Astrocyte (in vitro differentiated cells and primary cell): ENCODE data around the gene THYN1. TPM values are rescaled to one million over a fixed set of nuclear protein-coding genes. Genes with fewer than 3 reads are reported as not detected.

Experiments used
- DNase-seq: peaks from one replicate; pipeline ENCODE4 v3.0.0-alpha.2; 2010; ENCODE audit warnings: low read depth
- FAIRE-seq: peaks from 2 replicates; lab custom pipeline; 2011; peaks lifted over from hg19 to GRCh38; lab: Jason Lieb, UNC
- H2AFZ ChIP-seq: 2 replicates; pipeline ENCODE4 v1.6.0; 2012; ENCODE audit warnings: low read depth, low read length, inconsistent platforms
- H3K27ac ChIP-seq: 2 replicates; pipeline ENCODE4 v1.5.1; 2011; ENCODE audit warnings: low read depth, low read length, inconsistent platforms
- H3K27me3 ChIP-seq: 2 replicates; pipeline ENCODE4 v1.6.0; 2011; ENCODE audit warnings: low read length, inconsistent platforms; ENCODE audit not compliant: insufficient read depth
- H3K36me3 ChIP-seq: 2 replicates; pipeline ENCODE4 v1.5.1; 2011; ENCODE audit warnings: low read length, inconsistent platforms; ENCODE audit not compliant: insufficient read depth
- H3K4me1 ChIP-seq: 2 replicates; pipeline ENCODE4 v1.5.1; 2011; ENCODE audit warnings: low read length, inconsistent platforms; ENCODE audit not compliant: insufficient read depth
- H3K4me2 ChIP-seq: 2 replicates; pipeline ENCODE4 v1.6.0; 2012; ENCODE audit warnings: low read length, inconsistent platforms
- H3K4me3 ChIP-seq: 2 replicates; pipeline ENCODE4 v1.5.1; 2011; ENCODE audit warnings: low read depth, mild to moderate bottlenecking, low read length, inconsistent platforms; ENCODE audit not compliant: insufficient read depth
- H3K79me2 ChIP-seq: 2 replicates; pipeline ENCODE4 v1.6.0; 2012; ENCODE audit warnings: mild to moderate bottlenecking, low read length, inconsistent platforms; ENCODE audit not compliant: insufficient read depth
- H3K9ac ChIP-seq: 2 replicates; pipeline ENCODE4 v1.6.0; 2012; ENCODE audit warnings: mild to moderate bottlenecking, low read length, inconsistent platforms
- H3K9me3 ChIP-seq: 2 replicates; pipeline ENCODE4 v1.5.1; 2012; ENCODE audit warnings: low read depth, mild to moderate bottlenecking, low read length, inconsistent platforms; ENCODE audit not compliant: insufficient read depth
- H4K20me1 ChIP-seq: 2 replicates; pipeline ENCODE4 v1.6.0; 2012; ENCODE audit warnings: low read length, inconsistent platforms; ENCODE audit not compliant: insufficient read depth
- H3K27ac Mint-ChIP-seq: one replicate; pipeline ENCODE4 v1.8.0; 2021; ENCODE audit warnings: mild to moderate bottlenecking, mixed read lengths; ENCODE audit not compliant: unreplicated experiment
- H3K27me3 Mint-ChIP-seq: one replicate; pipeline ENCODE4 v1.8.0; 2021; ENCODE audit warnings: low read depth, mixed read lengths; ENCODE audit not compliant: unreplicated experiment
- H3K36me3 Mint-ChIP-seq: one replicate; pipeline ENCODE4 v1.8.0; 2021; ENCODE audit warnings: low read depth, mixed read lengths; ENCODE audit not compliant: unreplicated experiment
- H3K4me1 Mint-ChIP-seq: one replicate; pipeline ENCODE4 v1.8.0; 2021; ENCODE audit warnings: low read depth, mixed read lengths; ENCODE audit not compliant: unreplicated experiment
- H3K4me3 Mint-ChIP-seq: one replicate; pipeline ENCODE4 v1.8.0; 2021; ENCODE audit warnings: mild to moderate bottlenecking, moderate library complexity, mixed read lengths; ENCODE audit not compliant: unreplicated experiment
- H3K9me3 Mint-ChIP-seq: one replicate; pipeline ENCODE4 v1.8.0; 2021; ENCODE audit warnings: mild to moderate bottlenecking, mixed read lengths; ENCODE audit not compliant: unreplicated experiment
- EZH2 ChIP-seq: IDR thresholded peaks from 2 replicates; pipeline ENCODE4 v1.6.1; 2012; ENCODE audit warnings: mild to moderate bottlenecking, low read length, inconsistent platforms; ENCODE audit not compliant: insufficient read depth
- total RNA-seq: library from RNA; stranded (reverse); gene quantifications from 2 replicates; pipeline ENCODE4 v1.2.1, GENCODE V29; 2021
- TF ChIP-seq, protein P1 (sequence below): IDR thresholded peaks from 2 replicates; pipeline ENCODE4 v1.5.1; 2011; ENCODE audit warnings: low read depth, mild to moderate bottlenecking, inconsistent platforms, low read length, moderate library complexity; ENCODE audit not compliant: insufficient read depth

The THYN1 gene
- total RNA-seq, 1 donor from 2014 or later: 30.5 TPM

- H3K9me3 Mint-ChIP-seq: no peaks in the 10 kb centered on the region
- H3K9me3 ChIP-seq: no peaks in the 10 kb centered on the region
- no peak overlapping the region for H3K4me2 ChIP-seq
- H4K20me1 ChIP-seq: peaks cover 82% of the 10 kb centered on the region
- no peaks in the 10 kb centered on the region for H3K27me3 ChIP-seq
- H3K9ac ChIP-seq: no peak overlapping the region
- H3K79me2 ChIP-seq: peaks cover 84% of the 10 kb centered on the region
- H3K4me1 ChIP-seq: peaks cover 19% of the 10 kb centered on the region
- peaks cover 5% of the 10 kb centered on the region for H3K36me3 ChIP-seq
- H3K36me3 Mint-ChIP-seq: peaks cover 4% of the 10 kb centered on the region
- FAIRE-seq (no peak), DNase-seq (peak; percentile 45)
- H2AFZ ChIP-seq: no peak overlapping the region
- no peak overlapping the region for H3K27ac Mint-ChIP-seq
- no peaks in the 10 kb centered on the region for H3K27me3 Mint-ChIP-seq
- peaks cover 28% of the 10 kb centered on the region for H3K4me1 Mint-ChIP-seq
- H3K4me3 ChIP-seq: no peak overlapping the region
- no peak overlapping the region for H3K4me3 Mint-ChIP-seq
- no peak overlapping the region for H3K27ac ChIP-seq
- TF ChIP-seq, protein P1, sequence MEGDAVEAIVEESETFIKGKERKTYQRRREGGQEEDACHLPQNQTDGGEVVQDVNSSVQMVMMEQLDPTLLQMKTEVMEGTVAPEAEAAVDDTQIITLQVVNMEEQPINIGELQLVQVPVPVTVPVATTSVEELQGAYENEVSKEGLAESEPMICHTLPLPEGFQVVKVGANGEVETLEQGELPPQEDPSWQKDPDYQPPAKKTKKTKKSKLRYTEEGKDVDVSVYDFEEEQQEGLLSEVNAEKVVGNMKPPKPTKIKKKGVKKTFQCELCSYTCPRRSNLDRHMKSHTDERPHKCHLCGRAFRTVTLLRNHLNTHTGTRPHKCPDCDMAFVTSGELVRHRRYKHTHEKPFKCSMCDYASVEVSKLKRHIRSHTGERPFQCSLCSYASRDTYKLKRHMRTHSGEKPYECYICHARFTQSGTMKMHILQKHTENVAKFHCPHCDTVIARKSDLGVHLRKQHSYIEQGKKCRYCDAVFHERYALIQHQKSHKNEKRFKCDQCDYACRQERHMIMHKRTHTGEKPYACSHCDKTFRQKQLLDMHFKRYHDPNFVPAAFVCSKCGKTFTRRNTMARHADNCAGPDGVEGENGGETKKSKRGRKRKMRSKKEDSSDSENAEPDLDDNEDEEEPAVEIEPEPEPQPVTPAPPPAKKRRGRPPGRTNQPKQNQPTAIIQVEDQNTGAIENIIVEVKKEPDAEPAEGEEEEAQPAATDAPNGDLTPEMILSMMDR: no peak
- no peak for TF ChIP-seq EZH2
These were observed 24.5 kb downstream of the THYN1 start for GRCh38 chr11:134228625-134229024.

- Histone ChIP-seq H3K27me3 (no peaks in the 10 kb centered on the region), H3K4me2 (peak overlapping the region; percentile 100), H3K9ac (no peak overlapping the region), H3K36me3 (peaks cover 5% of the 10 kb centered on the region), H2AFZ (no peak overlapping the region), H3K4me1 (peaks cover 29% of the 10 kb centered on the region), H3K9me3 (no peaks in the 10 kb centered on the region), H3K4me3 (no peak overlapping the region), H3K79me2 (peaks cover 87% of the 10 kb centered on the region), H4K20me1 (peaks cover 70% of the 10 kb centered on the region), H3K27ac (no peak overlapping the region)
- TF ChIP-seq EZH2: no peak
- TF ChIP-seq, protein P1: no peak
- H3K27ac Mint-ChIP-seq: no peak overlapping the region
- H3K4me1 Mint-ChIP-seq: peaks cover 34% of the 10 kb centered on the region
- DNase-seq: no peak
- peak overlapping the region; percentile 17 for H3K4me3 Mint-ChIP-seq
- no peaks in the 10 kb centered on the region for H3K9me3 Mint-ChIP-seq
- H3K27me3 Mint-ChIP-seq: no peaks in the 10 kb centered on the region
- no peak for FAIRE-seq
- peaks cover 4% of the 10 kb centered on the region for H3K36me3 Mint-ChIP-seq
These were observed 26.3 kb downstream of the THYN1 start for GRCh38 chr11:134226806-134227325.

DNA sequence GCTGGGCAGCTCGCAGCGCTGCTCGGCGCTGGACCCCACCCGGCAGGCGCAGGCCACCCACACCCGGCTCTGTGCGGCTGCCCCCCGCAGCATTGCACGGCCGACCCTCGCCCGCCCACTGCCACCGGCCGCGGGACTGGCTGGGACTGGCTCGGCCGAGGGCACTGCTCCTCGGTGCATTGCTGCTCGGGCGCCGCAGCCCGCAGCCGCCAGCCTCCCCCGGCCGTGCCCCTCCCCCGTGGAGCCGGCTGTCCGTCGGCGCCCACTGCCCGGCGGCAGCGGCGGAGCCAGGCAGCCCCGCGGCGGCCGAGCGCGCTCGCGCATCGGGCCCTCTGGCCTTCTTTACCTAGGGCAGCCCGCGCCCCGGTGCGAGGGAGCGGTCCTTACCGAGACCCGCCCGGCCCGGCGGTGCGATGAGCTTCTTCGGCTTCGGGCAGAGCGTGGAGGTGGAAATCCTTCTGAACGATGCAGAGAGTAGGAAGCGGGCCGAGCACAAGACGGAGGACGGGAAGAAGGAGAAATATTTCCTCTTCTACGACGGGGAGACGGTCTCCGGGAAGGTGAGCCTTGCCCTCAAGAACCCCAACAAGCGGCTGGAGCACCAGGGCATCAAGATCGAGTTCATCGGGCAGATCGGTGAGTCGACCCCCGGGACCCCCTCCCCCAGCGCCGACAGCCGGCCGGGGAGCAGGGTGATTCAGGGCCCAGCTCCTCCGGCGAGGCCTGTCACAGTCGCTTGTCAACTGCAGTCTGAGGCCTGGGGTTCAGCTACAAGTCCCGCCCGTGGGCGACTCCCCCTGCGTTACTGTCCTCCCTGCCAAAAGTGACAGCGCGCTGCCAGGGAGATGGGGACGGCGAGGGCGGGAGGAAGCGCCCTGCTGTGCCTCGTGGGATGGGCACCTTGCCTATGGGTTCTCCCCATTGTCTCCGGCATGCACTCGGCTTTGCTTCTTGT is 28.2 kb downstream of the THYN1 start:
- no peaks in the 10 kb centered on the region for H3K9me3 ChIP-seq
- no peaks in the 10 kb centered on the region for H3K27me3 ChIP-seq
- H3K4me1 ChIP-seq: peaks cover 29% of the 10 kb centered on the region
- peaks cover 52% of the 10 kb centered on the region for H4K20me1 ChIP-seq
- peaks cover 84% of the 10 kb centered on the region for H3K79me2 ChIP-seq
- DNase-seq (no peak), FAIRE-seq (no peak)
- peak overlapping the region; percentile 94 for H3K9ac ChIP-seq
- no peaks in the 10 kb centered on the region for H3K36me3 Mint-ChIP-seq
- peak overlapping the region; percentile 100 for H2AFZ ChIP-seq
- peak overlapping the region; percentile 94 for H3K4me3 Mint-ChIP-seq
- H3K27ac Mint-ChIP-seq: peak overlapping the region; percentile 70
- peaks cover 28% of the 10 kb centered on the region for H3K4me1 Mint-ChIP-seq
- no peaks in the 10 kb centered on the region for H3K9me3 Mint-ChIP-seq
- H3K27ac ChIP-seq: peak overlapping the region; percentile 85
- H3K4me2 ChIP-seq: peak overlapping the region; percentile 100
- TF ChIP-seq, protein P1: no peak
- no peak for TF ChIP-seq EZH2
- no peaks in the 10 kb centered on the region for H3K27me3 Mint-ChIP-seq
- peak overlapping the region; percentile 100 for H3K4me3 ChIP-seq
- H3K36me3 ChIP-seq: peaks cover 5% of the 10 kb centered on the region
